Pancreas (tissue), 10 donors: ENCODE data around the gene EPB42. TPM values are rescaled to one million over a fixed set of nuclear protein-coding genes. Genes with fewer than 3 reads are reported as not detected.

ENCODE experiments used
- ATAC-seq, 4 donors: fragments of 200-7000 bp; cut with Tn5 transposase; one replicate each; pipeline versions ENCODE4 v1.8.0 to v1.9.1; 2020; ENCODE audit warnings: mild to moderate bottlenecking in 4 of 4, moderate library complexity in 4 of 4
- DNase-seq, 6 donors: peaks; one replicate each; pipeline ENCODE4 v3.0.0-alpha.2; 2020
- FAIRE-seq: peaks from 2 replicates; lab custom pipeline; 2012; peaks lifted over from hg19 to GRCh38; lab: Jason Lieb, UNC
- H3K27ac ChIP-seq, 4 donors: fragments of 200-600 bp; sonication (generic); 1 replicate in 3 of 4; 2 replicates in 1 of 4; pipeline versions ENCODE4 v1.5.0 to v1.8.0; 2020
- H3K27me3 ChIP-seq, 4 donors: fragments of 200-600 bp; one replicate each; pipeline ENCODE4 v1.8.0; 2021
- H3K36me3 ChIP-seq, 3 donors: fragments of 200-600 bp; sonication (generic) in 1 of 3; one replicate each; pipeline versions ENCODE4 v1.5.0 to v1.8.0; 2020 to 2021
- H3K4me1 ChIP-seq, 3 donors: fragments of 200-600 bp; one replicate each; pipeline ENCODE4 v1.8.0; 2021
- H3K4me3 ChIP-seq, 4 donors: fragments of 200-600 bp; sonication (generic) in 2 of 4; one replicate each; pipeline versions ENCODE4 v1.5.0 to v1.8.0; 2020 to 2021
- H3K9me3 ChIP-seq, 4 donors: fragments of 200-600 bp; one replicate each; pipeline ENCODE4 v1.8.0; 2021
- WGBS, 2 donors: extraction: QIAGEN DNeasy Blood & Tissue Kit; methylation state at CpG; one replicate each; pipeline ENCODE4 v1.1.7; 2013; 5-methylcytosine and 5-hydroxymethylcytosine counted together
- intact Hi-C, 3 donors: fragments of 100-400 bp; cut with DNase I; formaldehyde crosslinking; loops; one replicate each; pipeline versions ENCODE4 v1.11.1 to v1.14.2; 2022
- polyA plus RNA-seq, 2 donors: library from polyadenylated mRNA; stranded (reverse); fragments of 200-250 nt; gene quantifications; one replicate each; pipeline ENCODE4 v1.2.3, GENCODE V29; 2013
- total RNA-seq, 6 donors: library from RNA; stranded (reverse); fragmentation: NEBNext Ultra II Directional in 4 of 6; extraction: Animal tissue kit (Norgen Biotek cat#: 25700) in 4 of 6; gene quantifications; one replicate each; pipeline versions ENCODE4 v1.2.1 to v1.2.4, GENCODE V29; 2021 to 2023
- TF ChIP-seq, protein P1 (sequence below), 4 donors: fragments of 200-600 bp; sonication (generic) in 3 of 4; IDR thresholded peaks; one replicate each; pipeline versions ENCODE4 v1.5.0 to v1.8.0; 2021; ENCODE audit warnings: antibody characterized with exemption in 4 of 4
- donor health status: healthy with polysubstance abuse.
- donor health status: DM: no; HTN: no; CAD: no; lungs with moderate emphysema.
- donor health status: DM: no; HTN: no; CAD: no.
- donor health status: control.
- donor health status: control.
- donor health status: Bipolar disorder and iron deficiency.
- donor health status: DM: yes; HTN: yes; CAD: no.
- donor health status: DM: no; HTN: no; CAD: no.
- donor health status: DM: no; HTN: no; CAD: no.
- donor health status: DM: yes; HTN: yes; CAD: no.

The EPB42 gene
- total and polyA plus RNA-seq, 8 donors, result not detected

DNA sequence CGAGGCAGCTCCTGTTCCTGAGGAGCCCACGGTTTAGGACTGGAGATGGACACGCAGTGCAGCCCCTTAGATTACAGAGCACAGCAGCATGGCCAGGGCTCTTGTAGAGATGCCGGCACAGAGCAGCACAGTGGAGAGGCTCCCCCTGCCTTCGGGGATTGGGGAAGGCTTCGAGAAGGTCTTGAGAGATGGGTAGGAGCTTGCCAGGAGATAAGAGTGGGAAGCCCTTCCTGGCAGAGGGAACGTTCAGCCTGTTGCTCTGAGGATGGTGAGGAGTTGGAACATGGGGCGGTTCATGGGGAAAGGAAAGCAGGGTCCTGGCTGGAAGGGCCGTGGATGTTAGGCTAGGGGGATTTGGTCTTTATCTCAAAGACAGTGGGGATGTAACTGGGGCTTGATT lies 10.0 kb downstream of the EPB42 start:
- DNase-seq (no peak), FAIRE-seq (no peak), ATAC-seq (no peak)
- Histone ChIP-seq H3K27me3 (no peaks in the 10 kb centered on the region), H3K4me1 (no peaks in the 10 kb centered on the region), H3K4me3 (no peak overlapping the region), H3K27ac (no peak overlapping the region), H3K9me3 (no peaks in the 10 kb centered on the region), H3K36me3 (no peaks in the 10 kb centered on the region)
- intact Hi-C loops, result no loop called here
- WGBS, 2 donors, result 58 to 72% methylated on average over 9 of the region's 9 CpGs
- TF ChIP-seq, protein P1, sequence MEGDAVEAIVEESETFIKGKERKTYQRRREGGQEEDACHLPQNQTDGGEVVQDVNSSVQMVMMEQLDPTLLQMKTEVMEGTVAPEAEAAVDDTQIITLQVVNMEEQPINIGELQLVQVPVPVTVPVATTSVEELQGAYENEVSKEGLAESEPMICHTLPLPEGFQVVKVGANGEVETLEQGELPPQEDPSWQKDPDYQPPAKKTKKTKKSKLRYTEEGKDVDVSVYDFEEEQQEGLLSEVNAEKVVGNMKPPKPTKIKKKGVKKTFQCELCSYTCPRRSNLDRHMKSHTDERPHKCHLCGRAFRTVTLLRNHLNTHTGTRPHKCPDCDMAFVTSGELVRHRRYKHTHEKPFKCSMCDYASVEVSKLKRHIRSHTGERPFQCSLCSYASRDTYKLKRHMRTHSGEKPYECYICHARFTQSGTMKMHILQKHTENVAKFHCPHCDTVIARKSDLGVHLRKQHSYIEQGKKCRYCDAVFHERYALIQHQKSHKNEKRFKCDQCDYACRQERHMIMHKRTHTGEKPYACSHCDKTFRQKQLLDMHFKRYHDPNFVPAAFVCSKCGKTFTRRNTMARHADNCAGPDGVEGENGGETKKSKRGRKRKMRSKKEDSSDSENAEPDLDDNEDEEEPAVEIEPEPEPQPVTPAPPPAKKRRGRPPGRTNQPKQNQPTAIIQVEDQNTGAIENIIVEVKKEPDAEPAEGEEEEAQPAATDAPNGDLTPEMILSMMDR (IDR thresholded peaks at IDR 0.05), result no peak

DNA sequence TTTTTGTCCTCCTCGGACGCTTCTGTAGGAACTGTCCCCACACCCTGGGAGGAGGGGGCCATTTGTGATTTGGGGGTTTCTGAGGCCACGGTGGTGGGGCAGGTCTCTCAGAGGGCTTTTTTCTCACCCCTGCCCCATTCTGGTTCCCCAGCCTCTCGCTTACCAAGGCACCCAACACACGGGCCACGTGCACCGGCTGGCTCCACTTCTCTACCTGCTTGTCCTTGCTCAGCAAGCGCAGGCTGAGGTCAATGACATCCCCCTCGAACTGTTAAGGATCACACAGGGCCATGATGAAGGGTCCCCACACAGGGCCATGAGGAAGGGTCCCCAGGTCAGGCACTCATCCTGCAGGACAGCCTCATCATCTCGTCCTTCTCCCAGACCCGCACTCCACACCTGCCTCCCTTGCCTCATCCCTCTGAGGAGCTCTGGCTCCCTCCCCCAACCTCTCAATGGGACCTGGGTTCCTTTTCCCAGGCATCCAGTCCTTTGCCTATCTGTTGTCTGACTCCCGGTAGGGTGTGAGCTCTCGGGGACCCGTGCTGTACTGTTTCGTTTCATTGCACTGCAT lies 10.6 kb downstream of the EPB42 start:
- H3K4me1 ChIP-seq, result no peaks in the 10 kb centered on the region
- ATAC-seq (no peak), FAIRE-seq (no peak), DNase-seq (no peak)
- H3K36me3 ChIP-seq, result no peaks in the 10 kb centered on the region
- TF ChIP-seq, protein P1 (IDR thresholded peaks at IDR 0.05), result no peak
- H3K27ac ChIP-seq, result no peak overlapping the region
- H3K4me3 ChIP-seq, result no peak overlapping the region
- intact Hi-C loops, result no loop called here
- no peaks in the 10 kb centered on the region for H3K27me3 ChIP-seq
- WGBS, 2 donors, result 71 to 73% methylated on average over 15 of the region's 15 CpGs
- no peaks in the 10 kb centered on the region for H3K9me3 ChIP-seq

DNA sequence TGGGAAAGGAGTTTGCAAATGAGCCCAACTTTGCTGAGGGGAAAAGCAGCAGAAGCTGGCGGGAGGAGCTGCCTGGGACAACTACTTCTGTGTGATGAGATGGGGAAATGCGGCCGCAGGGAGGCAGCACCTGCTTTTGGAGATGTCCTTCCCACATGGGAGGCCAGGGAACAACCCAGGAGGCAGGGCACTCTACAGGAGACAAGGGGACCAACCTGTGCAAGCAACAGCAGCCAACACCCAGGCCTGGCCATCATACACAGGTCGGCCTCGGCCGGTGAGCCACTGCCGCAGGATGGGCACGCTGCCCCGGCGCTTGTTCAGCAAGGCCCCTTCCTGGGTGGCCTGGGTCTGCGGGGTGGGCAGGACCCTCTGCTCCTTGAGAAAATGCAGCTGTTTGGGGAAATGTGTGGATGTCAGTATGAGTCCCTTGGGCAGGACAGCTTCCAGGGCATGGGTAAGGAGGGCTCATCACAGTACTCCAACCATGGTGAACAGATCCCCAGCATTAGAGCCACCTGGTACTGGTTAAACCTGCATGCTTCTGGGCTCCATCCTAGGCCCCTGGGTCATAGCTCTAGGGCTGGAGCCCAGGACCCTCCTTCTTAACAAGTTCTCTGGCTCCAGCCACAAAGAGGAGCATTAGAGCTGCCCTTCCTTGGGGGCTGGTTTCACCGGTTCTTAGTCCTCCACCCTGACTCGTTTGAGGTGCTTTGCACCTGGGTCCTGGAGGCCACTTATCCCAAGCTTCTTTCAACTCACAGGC lies 11.6 kb downstream of the EPB42 start:
- Histone ChIP-seq H3K4me3 (no peak overlapping the region), H3K4me1 (no peaks in the 10 kb centered on the region), H3K9me3 (no peaks in the 10 kb centered on the region), H3K36me3 (no peaks in the 10 kb centered on the region), H3K27ac (no peak overlapping the region), H3K27me3 (no peaks in the 10 kb centered on the region)
- intact Hi-C loops, result no loop called here
- TF ChIP-seq, protein P1 (IDR thresholded peaks at IDR 0.05), result no peak
- FAIRE-seq, result no peak
- no peak for DNase-seq
- 58 to 60% methylated on average over 13 of the region's 13 CpGs for WGBS, 2 donors
- peak in 2 of 4 donors; percentile 28 to 42 for ATAC-seq

DNA sequence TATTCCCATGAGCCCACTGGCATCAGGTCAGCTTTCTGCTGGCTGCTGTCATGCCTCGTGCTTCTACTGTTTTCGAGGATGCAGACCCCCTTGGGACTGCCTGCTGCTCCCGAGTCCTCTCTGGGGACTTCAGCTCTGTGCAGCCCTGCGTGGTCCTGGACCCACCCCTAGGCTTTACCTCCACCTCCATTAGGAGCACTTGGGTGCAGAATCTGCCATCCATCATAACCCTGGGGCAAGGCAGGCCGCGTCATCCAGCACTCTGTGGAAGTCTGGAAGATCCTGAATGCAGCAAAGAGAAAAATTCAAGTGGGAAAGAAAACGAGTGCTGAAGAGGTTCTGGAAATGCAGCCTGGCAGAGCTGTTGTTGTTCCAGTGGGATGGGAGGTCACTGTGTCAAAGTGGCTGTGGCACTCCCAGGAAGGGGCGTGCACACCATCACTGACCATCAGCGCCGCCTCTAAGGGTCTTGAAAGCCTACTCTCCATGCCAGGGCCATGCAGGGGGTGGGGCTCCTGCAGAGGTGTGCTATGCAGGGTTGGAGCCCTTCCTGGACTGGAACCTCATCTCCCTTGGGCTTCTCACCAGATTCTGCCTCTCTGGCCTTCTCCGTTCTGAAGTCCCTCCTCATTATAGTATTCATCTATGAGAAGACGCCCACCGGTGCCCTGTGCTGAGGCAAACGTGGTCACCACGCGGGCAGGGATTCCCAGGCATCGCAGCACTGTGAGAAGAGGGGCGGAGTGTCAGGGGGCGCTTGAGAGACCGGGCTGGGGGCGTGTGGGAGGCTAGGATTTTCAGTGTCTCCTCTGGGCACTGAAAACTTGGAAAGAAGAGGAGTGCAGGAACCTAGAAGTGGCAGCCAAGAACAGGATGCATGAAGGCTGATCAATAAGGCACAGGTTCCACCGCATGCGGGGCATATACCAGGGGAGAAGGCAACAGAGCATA lies 12.5 kb downstream of the EPB42 start:
- TF ChIP-seq, protein P1 (IDR thresholded peaks at IDR 0.05), result no peak
- DNase-seq (no peak), FAIRE-seq (no peak), ATAC-seq (no peak)
- H3K9me3 ChIP-seq, result no peaks in the 10 kb centered on the region
- no peak overlapping the region for H3K4me3 ChIP-seq
- no peaks in the 10 kb centered on the region for H3K36me3 ChIP-seq
- no peaks in the 10 kb centered on the region for H3K27me3 ChIP-seq
- H3K27ac ChIP-seq, result no peak overlapping the region
- 39 to 51% methylated on average over 23 of the region's 23 CpGs for WGBS, 2 donors
- H3K4me1 ChIP-seq, result no peaks in the 10 kb centered on the region
- intact Hi-C loops, result no loop called here
